ENCODE results near the gene CNTN4.

The CNTN4 gene

DNA sequence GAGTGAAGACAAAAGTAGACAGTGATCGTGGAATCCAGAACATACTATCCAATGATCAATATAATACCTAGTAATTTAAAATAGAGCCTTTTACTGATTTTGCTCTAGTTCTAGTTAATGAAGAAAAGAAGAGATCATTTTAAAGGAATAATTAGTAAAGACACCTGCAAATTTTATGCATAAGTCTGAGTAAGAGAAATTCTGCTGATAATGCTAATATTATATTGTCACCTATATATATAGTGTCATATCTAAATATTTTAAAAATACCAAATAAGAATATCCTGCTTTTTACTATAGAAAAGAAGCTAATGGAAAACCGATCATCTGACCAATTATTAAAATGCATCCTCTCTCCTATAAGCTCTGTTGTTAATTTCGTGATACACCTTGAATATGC lies 152.1 kb downstream of the CNTN4 start:
- no peak for TF ChIP-seq CTCF (conservative IDR thresholded peaks at IDR 0.05; ENCODE audit: low read depth, low read length)
- H3K4me3 ChIP-seq (ENCODE audit: low read depth, low read length): no peak overlapping the region
- DNase-seq (ENCODE audit: low read depth): no peak

- H3K4me3 ChIP-seq (ENCODE audit: low read depth, low read length): no peak overlapping the region
These were observed 163.1 kb downstream of the CNTN4 start for GRCh38 chr3:2261747-2262146.

GRCh38 chr3:2262204-2262603 lies 163.5 kb downstream of the CNTN4 start:
- TF ChIP-seq CTCF (conservative IDR thresholded peaks at IDR 0.05; ENCODE audit: low read depth, low read length): no peak
- DNase-seq (ENCODE audit: low read depth): no peak
- H3K4me3 ChIP-seq (ENCODE audit: low read depth, low read length): no peak overlapping the region

More at GRCh38 chr3:2261747-2262146, 163.1 kb downstream of the CNTN4 start:
- no peak for DNase-seq (ENCODE audit: low read depth)
- TF ChIP-seq CTCF (conservative IDR thresholded peaks at IDR 0.05; ENCODE audit: low read depth, low read length): no peak

GRCh38 chr3:2266606-2267005 lies 167.9 kb downstream of the CNTN4 start:
- TF ChIP-seq CTCF (conservative IDR thresholded peaks at IDR 0.05; ENCODE audit: low read depth, low read length): no peak
- DNase-seq (ENCODE audit: low read depth): no peak
- no peak overlapping the region for H3K4me3 ChIP-seq (ENCODE audit: low read depth, low read length)

DNA sequence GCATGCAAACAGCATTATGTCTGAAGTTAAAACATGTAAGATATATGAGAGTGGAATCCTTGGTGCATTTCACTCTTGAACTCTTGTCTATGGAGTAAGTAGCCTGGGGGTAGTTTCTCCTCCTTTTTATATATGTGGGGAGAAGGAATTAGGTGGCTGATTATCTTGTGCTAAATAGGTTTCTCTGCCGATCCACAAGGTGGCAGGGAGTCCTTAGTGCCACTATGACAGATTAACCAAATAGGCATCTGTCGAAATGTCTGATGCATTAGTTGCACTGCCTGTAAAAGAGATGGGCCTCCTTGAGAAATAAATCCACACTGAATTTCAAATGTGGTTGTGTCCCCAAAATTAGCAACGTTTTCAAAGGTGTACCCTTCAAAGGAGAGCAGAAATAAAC lies 170.1 kb downstream of the CNTN4 start:
- no peak for TF ChIP-seq CTCF (conservative IDR thresholded peaks at IDR 0.05; ENCODE audit: low read depth, low read length)
- no peak overlapping the region for H3K4me3 ChIP-seq (ENCODE audit: low read depth, low read length)
- DNase-seq (ENCODE audit: low read depth): no peak

- DNase-seq (ENCODE audit: low read depth): no peak
- no peak for TF ChIP-seq CTCF (conservative IDR thresholded peaks at IDR 0.05; ENCODE audit: low read depth, low read length)
These were observed 175.9 kb downstream of the CNTN4 start for GRCh38 chr3:2274526-2274925.

DNA sequence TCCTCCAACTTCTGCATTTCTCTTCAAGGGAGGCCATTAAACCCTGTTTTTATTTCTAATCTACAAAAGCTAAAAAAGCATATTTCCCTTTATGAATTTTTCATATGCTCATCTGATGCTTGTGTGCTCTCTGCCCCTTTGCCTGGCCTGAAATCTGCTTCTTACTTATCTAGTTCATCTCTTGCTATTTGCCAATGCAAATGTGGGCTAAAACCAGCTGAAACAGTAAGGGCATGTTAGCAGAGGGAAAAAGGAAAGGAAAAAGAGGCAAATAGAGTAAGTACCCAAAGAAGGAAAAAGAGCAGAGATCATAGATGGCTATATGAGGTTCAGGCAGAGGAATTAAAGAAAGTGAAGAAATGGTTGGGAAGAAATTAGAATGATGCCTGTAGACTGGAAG lies 185.2 kb downstream of the CNTN4 start:
- H3K4me3 ChIP-seq (ENCODE audit: low read depth, low read length): no peak overlapping the region
- no peak for TF ChIP-seq CTCF (conservative IDR thresholded peaks at IDR 0.05; ENCODE audit: low read depth, low read length)
- no peak for DNase-seq (ENCODE audit: low read depth)

More at GRCh38 chr3:2274526-2274925, 175.9 kb downstream of the CNTN4 start:
- H3K4me3 ChIP-seq (ENCODE audit: low read depth, low read length): no peak overlapping the region

Data from choroid plexus epithelial cell (primary cell).